Stimulated activated CD4-positive, alpha-beta T cell treated with anti-CD3 and anti-CD28 coated beads, Interleukin-2, amount 100 ng/mL, for 48 hours (primary cell): ENCODE data around the gene AP2A2.

Experiments used
- DNase-seq, 2 donors: peaks; one replicate each; pipeline ENCODE4 v3.0.0-alpha.2; 2020

The AP2A2 gene

GRCh38 chr11:977830-978720 lies 52.4 kb downstream of the AP2A2 start:
- no peak for DNase-seq

- DNase-seq: no peak
These were observed 53.1 kb downstream of the AP2A2 start for GRCh38 chr11:978781-979180.

GRCh38 chr11:980438-981357 lies 55.0 kb downstream of the AP2A2 start:
- DNase-seq: no peak

- no peak for DNase-seq
These were observed 56.1 kb downstream of the AP2A2 start for GRCh38 chr11:981764-982163.

GRCh38 chr11:984546-984945 lies 58.9 kb downstream of the AP2A2 start:
- no peak for DNase-seq

- no peak for DNase-seq
These were observed 59.7 kb downstream of the AP2A2 start for GRCh38 chr11:985406-985805.

- no peak for DNase-seq
These were observed 60.2 kb downstream of the AP2A2 start for GRCh38 chr11:985848-986247.

- DNase-seq: no peak
These were observed 60.7 kb downstream of the AP2A2 start for GRCh38 chr11:986270-986951.

GRCh38 chr11:986952-987305 lies 61.3 kb downstream of the AP2A2 start:
- DNase-seq: no peak

GRCh38 chr11:987671-988070 lies 62.0 kb downstream of the AP2A2 start:
- DNase-seq: no peak

GRCh38 chr11:990101-990500 lies 64.4 kb downstream of the AP2A2 start:
- DNase-seq: no peak

- DNase-seq: no peak
These were observed 65.4 kb downstream of the AP2A2 start for GRCh38 chr11:991034-991433.

GRCh38 chr11:991711-992307 lies 66.1 kb downstream of the AP2A2 start:
- DNase-seq: no peak

GRCh38 chr11:992577-992976 lies 66.9 kb downstream of the AP2A2 start:
- no peak for DNase-seq

- no peak for DNase-seq
These were observed 68.0 kb downstream of the AP2A2 start for GRCh38 chr11:993632-994167.

GRCh38 chr11:995044-995751 lies 69.5 kb downstream of the AP2A2 start:
- no peak for DNase-seq

GRCh38 chr11:995752-996420 lies 70.2 kb downstream of the AP2A2 start:
- DNase-seq: no peak

- DNase-seq: no peak
These were observed 71.0 kb downstream of the AP2A2 start for GRCh38 chr11:996681-997080.

GRCh38 chr11:997907-998306 lies 72.2 kb downstream of the AP2A2 start:
- no peak for DNase-seq

GRCh38 chr11:999009-999408 lies 73.3 kb downstream of the AP2A2 start:
- no peak for DNase-seq
